Activated CD4-positive, alpha-beta T cell treated with anti-CD3 and anti-CD28 coated beads, Interleukin-2, amount 50 U/mL, for 24 hours (primary cell): Measurements from ENCODE around the gene GJD3.
"Not testable (repeated sequence)": the region's sequence is repeated elsewhere in the genome, so short reads cannot be mapped to it uniquely, and the experiment has no call there.

ENCODE experiments used
- DNase-seq, 2 donors: peaks; one replicate each; pipeline ENCODE4 v3.0.0-alpha.2; 2020; ENCODE audit warnings: low read depth in 1 of 2, low spot score in 1 of 2

GJD3 gene, protein sequence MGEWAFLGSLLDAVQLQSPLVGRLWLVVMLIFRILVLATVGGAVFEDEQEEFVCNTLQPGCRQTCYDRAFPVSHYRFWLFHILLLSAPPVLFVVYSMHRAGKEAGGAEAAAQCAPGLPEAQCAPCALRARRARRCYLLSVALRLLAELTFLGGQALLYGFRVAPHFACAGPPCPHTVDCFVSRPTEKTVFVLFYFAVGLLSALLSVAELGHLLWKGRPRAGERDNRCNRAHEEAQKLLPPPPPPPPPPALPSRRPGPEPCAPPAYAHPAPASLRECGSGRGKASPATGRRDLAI

DNA sequence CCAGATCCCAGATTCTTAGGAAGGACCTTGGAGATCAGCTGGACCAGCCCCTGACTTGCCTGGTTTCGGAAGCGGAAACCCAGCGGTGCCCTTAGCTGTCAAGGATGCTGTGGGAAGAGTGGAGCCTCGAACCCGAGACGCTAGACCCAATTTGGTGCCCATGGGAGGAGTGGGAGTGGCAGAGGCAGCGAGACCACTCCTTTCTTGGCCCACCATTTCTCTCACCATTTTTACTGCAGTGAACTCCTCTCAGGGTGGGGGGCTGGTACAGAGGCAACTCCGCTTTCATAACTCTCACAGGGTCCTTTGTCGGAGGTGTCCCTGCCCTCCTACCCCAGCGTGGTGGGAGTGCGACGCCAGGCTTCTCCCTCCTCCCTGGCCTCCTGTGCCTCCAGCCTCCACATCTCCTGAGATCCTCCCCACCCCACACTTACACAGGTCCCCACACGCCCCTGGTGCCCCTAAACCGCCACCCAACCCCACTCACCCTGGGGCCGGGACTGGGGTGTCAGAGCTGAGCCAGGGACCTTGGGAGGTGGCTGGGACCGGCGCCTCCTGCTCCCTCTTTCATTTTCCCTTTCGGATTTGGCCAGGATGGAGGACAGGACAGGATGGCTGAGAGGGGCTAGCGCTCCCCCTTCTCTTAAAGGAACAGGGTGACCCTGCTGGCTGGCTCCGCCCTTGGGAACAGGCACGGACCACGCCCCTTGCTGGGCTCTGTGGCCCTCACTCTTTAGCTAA is at the start of gene GJD3:
Gene GJD3 (minus strand): TSS at position 617 of the 741 bp plus-strand sequence. CDS start 922 bp downstream, outside the sequence.
- no peak for DNase-seq

DNA sequence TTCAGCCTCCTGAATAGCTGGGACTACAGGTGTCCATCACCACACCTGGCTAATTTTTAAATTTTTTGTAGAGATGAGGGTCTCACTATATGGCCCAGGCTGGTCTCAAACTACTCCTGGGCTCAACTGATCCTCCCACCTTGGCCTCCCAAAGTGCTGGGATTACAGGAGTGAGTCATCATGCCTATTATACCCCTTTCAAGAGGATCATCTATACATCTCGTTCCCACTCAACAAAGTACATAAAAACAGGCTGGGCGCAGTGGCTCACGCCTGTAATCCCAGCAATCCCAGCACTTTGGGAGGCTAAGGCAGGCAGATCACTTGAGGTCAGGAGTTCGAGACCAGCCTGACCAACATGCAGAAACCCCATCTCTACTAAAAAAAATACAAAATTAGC is 49.8 kb upstream of the GJD3 start:
- DNase-seq, result not testable (repeated sequence)

DNA sequence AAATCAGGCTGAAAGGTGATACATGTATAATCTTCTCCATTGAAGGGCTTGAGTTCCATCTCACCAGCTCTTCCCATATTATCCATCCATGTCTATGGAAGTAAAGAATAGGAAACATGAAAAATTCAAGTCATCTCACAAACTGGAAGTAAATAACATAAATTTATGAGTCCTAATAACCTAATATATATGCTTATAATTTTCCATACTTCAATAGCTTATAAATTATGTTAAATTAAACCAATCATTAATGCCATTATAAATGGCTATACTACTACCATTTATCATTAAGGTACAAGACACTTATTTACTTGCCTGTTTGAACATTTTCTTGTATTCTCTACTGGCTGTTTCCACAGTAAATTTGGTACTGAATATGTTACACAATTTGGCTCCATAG is 48.3 kb upstream of the GJD3 start:
- DNase-seq, result no peak

DNA sequence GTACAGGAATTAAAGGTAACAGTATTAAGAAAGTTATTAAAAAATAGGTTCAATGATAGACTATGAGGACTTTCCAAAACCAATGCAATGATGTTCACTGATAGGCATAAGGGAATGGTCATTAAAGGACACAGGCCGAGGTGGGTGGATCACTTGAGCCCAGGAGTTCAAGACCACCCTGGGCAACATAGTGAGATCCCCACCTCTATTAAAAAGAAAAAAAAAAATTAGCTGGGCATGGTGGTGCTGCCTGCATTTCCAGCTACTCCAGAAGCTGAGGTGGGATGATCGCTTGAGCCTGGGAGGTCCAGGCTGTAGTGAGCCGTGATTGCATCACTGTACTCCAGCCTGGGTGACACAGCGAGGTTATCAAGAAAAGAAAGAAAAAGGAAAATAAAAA is 47.3 kb upstream of the GJD3 start:
- no peak for DNase-seq

DNA sequence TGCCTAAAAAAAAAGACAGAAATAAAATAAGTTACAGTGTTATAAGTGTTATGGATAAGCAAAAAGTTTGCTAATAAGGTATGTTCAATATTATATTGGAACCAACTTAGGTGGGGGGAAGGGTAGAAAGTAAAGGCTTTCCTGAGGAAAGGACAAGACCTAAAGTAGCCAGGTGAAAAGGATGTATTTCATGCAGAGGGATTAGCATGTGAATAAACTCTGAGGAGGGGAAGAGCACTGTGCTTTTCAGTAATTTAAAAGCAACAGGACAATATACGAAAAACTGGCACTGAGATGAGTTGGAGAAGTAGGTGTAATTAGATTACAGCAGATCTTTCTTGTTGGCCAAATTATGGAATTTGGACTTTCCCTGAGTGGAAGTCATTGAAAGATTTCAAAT is 45.5 kb upstream of the GJD3 start:
- DNase-seq, result no peak

DNA sequence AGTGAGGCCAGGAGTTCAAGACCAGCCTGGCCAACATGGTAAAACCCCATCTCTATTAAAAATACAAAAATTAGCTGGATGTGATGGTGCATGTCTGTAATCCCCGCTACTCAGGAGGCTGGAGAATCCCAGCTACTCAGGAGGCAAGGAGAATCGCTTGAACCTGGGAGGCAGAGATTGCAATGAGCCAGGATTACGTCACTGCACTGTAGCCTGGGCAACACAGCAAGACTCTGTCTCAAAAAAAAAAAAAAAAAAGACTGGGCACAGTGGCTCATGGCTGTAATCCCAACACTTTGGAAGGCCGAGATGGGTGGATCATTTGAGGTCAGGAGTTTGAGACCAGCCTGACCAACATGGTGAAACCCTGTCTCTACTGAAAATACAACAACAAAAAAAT is 45.0 kb upstream of the GJD3 start:
- not testable (repeated sequence) for DNase-seq

DNA sequence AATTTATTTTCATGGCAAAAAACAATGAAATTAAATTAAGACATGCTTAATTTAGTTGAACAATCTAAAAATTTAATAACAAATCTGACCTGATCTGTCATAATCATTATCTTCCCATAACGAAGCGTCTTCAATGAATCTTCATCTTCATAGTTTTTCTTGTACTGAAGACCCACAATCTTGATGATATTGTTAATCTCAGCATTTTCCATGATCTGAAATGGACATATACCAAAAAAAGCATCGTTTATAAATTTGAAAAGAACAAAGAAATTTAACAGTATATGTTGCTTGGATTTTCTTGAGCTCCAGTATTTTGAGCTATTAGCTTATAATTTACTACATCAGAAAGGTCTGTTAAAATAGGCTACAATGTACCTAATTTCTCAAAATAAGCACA is 42.9 kb upstream of the GJD3 start:
- no peak for DNase-seq

DNA sequence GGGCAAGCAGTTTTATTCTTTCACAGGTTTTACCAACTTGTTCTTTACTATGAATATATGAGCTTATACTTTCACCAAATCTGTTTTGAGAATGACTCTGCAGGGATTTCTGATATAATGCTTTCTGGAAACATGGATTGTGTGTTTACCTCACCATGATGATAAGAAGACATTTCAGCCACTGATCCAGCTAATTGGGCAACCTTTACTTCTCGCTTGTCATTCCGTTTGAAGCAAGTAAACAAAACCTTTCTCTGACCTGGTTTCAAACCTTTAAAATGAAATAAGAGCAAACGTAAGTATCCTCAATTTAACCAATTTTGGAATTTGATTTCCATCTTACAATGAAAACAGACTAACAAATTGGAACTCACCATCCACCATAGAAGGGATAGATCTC is 39.5 kb upstream of the GJD3 start:
- DNase-seq, result no peak

DNA sequence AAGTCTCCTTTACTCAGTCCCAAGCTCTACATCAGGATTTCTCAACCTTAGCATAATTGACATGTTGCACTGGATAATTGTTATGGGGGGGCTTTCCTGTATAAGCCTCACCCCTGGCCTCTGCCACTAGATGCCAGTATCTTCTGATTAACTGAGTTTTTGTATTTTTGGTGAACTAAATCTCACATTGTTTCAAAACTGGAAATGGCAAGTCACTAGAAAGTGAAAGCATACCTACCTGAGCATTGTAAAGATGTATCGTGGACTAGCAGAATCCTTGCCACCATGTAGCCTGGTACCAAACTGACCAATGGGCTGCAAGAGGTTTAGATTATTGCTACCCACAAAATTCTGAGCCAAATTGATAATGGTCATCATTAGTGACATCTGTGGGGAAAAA is 38.1 kb upstream of the GJD3 start:
- DNase-seq, result no peak

DNA sequence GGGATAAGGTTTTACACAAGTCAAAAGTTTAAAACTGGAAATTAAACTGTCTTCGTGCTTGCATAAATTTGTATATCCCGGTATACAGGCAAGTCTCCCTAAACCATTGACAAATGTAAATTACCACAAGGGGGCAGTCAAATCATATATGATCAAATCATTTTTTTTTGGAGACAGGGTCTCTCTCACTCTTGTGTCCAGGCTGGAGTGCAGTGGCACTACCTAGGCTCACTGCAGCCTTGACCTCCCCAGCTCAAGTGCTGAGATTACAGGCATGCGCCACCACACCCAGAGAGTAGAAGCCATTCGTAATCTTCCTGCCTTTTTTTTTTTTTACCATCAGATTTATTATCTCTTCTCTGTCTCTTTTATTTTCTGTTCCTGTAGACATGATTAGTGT is 34.6 kb upstream of the GJD3 start:
- DNase-seq, result peak in 1 of 2 donors; percentile 30

DNA sequence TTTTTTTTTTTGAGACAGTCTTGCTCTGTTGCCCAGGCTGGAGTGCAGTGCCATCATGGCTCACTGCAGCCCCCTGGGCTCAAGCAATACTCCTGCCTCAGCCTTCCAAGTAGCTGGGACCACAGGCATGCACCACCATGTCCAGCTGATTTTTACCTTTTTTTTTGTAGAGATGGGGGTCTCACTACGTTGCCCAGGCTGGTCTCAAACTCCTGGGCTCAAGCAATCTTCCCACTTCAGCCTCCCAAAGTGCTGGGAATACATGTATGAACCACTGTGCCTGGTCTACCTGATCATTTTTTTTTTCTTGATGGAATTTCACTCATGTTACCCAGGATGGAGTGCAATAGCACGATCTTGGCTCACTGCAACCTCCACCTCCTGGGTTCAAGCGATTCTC is 22.0 kb upstream of the GJD3 start:
- DNase-seq, result not testable (repeated sequence)

DNA sequence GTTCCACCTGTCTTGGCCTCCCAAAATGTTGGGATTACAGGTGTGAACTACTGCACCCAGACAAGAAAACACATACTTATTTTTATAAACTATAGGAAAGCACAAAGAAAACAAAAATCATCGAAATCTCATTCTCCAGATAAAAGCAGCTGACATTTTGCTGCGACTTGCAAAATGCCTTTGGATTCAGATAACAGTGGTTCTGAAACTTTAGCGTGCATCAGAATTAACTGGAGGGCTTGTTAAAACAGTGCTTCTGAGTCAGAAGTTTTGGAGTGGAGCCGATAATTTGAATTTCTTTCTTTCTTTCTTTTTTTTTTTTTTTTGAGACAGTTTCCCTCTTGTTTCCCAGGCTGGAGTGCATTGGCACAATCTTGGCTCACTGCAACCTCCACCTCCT is 17.7 kb upstream of the GJD3 start:
- DNase-seq, result no peak

DNA sequence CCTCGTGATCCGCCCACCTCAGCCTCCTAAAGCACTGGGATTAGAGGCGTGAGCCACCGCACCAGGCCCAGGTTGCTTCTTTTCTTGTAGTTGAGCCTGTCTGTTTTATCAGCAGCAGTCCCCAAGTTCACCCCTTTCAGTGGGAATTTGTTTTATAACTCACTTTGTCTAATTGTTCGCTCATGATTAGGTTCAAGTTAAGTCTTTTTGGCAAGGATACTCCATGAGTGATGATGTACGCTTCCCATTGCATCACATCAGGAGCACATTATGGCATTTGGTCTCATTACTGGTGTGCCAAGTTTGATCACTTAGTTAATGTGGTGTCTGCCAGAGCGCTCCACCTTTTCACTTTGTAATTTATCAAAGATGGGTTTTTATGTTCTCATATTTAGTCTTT is 14.4 kb upstream of the GJD3 start:
- no peak for DNase-seq

DNA sequence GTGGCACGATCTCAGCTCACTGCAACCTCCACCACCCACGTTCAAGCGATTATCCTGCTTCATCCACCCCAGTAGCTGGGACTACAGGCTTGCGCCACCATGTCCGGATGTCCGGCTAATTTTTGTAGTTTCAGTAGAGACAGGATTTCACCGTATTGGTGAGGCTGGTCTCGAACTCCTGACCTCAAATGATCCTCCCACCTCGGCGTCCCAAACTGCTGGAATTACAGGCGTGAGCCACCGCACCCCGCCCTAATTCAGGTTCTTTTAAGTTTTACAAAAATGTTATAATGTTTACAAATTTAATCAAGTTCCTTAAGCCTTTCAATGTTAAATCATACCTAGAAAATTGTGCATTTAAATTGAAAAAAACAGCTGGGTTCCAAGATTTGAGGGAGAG is 13.3 kb upstream of the GJD3 start:
- DNase-seq, result no peak

DNA sequence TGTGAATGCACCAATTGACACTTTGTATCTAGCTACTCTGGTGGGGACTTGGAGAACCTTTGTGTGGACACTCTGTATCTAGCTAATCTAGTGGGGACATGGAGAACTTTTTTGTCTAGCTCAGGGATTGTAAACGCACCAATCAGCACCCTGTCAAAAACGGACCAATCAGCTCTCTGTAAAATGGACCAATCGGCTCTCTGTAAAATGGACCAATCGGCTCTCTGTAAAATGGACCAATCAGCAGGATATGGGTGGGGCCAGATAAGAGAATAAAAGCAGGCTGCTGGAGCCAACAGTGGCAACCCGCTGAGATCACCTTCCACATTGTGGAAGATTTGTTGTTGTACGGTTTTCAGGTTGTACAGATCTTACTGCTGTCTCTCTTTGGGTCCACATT is 12.0 kb upstream of the GJD3 start:
- DNase-seq, result not testable (repeated sequence)

DNA sequence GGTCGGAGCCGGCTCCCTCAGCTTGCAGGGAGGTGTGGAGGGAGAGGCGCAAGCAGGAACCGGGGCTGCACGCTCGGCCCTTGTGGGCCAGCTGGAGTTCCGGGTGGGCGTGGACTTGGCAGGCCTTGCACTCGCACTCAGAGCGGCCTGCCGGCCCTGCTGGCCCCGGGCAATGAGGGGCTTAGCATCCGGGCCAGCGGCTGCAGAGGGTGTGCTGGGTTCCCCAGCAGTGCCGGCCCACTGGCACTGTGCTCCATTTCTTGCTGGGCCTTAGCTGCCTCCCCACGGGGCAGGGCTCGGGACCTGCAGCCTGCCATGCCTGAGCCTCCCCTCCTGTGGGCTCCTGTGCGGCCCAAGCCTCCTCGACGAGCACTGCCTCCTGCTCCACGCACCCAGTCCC is 11.2 kb upstream of the GJD3 start:
- DNase-seq, result not testable (repeated sequence)

DNA sequence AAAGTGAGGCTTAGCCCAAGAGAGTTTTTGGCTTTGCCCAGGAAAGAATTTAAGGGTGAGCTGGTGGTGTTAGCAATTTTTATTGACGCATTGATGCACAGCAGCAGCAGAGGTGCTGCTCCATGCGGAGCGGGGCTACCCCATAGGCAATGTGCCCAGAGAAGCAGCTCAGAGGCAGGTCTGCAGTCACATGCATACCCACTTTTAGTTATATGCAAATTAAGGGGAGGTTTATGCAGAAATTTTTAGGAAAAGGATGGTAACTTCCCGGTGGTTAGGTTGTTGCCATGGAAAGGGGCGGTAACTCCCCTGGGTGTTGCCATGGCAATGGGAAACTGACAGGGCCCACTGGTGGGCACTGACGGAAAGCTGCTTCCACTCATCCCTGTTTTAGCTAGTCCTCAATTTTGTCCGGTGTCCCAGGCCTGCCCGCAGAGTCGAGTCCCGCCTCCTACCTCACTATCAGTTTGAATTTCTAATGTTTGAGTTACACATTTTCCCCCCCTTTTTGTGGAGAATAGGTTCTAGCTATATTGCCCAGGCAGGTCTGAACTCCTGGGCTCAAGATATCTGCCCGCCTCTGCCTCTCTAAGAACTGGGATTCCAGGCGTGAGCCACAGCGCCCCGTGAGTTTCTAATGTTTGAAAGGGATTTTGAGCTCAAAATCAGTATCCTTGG is 10.4 kb upstream of the GJD3 start:
- no peak for DNase-seq

DNA sequence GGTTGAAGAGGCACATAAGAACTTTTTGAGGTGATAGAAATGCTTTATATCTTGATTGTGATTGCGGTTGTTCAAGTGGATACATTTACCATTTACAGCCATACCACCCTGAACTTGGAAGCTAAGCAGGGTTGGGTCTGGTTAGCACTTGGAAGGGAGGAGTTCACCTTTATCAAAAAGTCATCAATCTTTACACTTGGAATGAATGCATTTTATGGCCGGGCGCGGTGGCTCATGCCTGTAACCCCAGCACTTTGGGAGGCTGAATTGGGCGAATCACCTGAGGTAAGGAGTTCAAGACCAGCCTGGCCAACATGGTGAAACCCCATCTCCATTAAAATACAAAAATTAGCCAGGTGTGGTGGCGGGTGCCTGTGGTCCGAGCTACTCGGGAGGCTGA is 9.5 kb upstream of the GJD3 start:
- DNase-seq, result no peak

DNA sequence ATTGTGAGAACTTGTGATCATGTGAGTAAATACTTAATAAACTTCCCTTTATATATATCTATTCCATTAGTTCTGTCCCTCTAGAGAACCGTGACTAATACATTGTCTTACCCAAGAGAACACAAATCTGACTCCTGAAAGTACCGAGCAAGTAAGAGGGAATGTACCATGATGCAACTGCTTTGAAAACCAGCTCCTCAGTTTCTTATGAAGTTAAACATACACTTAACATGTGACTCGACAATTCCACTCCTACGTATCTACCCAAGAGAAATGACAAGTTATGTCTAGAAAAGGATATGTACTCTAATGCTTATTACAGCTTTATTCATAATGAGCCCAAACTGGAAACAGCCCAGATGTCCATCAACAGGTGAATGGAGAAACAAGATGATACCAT is 8.8 kb upstream of the GJD3 start:
- DNase-seq, result no peak

DNA sequence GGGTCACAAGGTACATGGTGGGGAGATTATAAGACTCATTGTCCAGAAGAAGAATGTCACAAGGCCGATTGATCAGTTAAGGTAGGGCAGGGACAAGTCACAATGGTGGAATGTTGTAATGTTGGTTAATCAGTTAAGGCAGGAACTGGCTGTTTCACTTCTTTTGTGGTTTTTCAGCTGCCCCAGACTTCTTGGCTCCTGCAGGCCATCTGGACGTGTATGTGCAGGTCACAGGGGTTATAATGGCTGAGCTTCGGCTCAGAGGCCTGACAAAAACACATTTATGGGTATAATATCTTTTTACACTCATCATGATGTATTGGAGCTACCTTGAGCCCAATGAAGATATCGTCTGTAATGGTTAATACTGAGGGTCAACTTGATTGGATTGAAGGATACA is 8.1 kb upstream of the GJD3 start:
- not testable (repeated sequence) for DNase-seq

DNA sequence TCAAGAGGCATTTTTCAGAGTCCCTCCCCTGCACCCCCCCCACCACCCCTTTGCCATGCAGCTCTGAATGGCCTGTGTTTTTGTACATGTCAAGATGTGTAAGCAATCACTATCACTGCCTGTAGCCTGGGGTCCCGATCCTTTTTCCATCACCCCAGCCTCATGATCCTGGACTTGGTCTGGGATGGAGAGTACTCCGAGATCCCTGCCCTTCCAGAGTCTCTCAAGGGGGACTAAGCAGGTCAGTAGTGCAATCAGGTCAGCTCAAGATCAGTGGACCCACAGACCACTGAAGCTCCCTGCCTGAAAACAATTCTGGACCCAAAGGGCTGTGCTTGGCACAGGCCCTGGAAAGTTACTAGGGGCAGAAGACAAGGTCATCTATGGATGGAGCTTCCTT is 7.5 kb upstream of the GJD3 start:
- no peak for DNase-seq

DNA sequence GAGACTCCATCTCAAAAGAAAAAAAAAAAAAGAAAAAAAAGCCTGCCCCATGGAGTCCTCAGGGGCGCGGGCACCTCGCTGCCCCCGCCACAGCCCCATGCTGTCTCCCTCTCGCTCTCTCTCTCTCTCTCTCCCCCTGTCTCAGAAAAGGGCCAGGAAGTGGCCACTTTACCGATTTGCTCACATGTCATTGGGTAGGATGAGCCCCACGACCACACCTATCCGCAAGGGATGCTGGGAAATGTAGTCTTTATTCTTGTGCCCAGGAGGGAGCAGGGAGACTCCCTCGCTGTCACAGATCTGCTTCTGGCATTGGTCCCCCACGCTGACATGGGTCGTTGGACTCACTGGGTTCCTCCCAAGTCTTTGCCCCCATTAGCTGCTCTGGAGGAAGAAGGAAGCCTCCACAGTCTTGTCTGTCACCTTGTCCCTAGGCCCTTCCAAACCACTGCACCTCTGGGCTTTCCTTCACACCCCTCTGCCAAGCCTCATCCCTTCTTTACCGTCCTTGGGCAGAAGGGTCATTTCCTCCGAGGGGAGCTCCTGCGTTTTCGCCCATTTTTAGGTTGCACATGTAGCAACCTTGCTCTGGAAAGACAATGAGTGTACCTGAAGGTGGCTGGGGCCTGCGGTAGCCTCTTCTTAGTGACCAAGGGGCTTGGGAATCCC is 6.9 kb upstream of the GJD3 start:
- no peak for DNase-seq
